Renal pelvis (tissue), 3 donors: ENCODE measurements around the gene ERN1. TPM values are rescaled to one million over a fixed set of nuclear protein-coding genes. Genes with fewer than 3 reads are reported as not detected.

ENCODE experiments used
- polyA plus RNA-seq, 3 donors: library from polyadenylated mRNA; unstranded; fragments of 120-200 nt; gene quantifications; one replicate each; pipeline ENCODE4 v1.2.1, GENCODE V29; 2013; ENCODE audit not compliant: insufficient read length in 3 of 3

Gene ERN1
- polyA plus RNA-seq, 3 donors: 8.3 to 9.3 (median 8.7) TPM

Other genes starting within 250 kb of the ERN1 start
- not detected for gene GH2, start 248.2 kb downstream of the ERN1 start, polyA plus RNA-seq
- not detected for gene CSH1, start 233.6 kb downstream of the ERN1 start, polyA plus RNA-seq
- not detected for gene CSHL1, start 218.9 kb downstream of the ERN1 start, polyA plus RNA-seq
- gene GH1, start 211.3 kb downstream of the ERN1 start, polyA plus RNA-seq: under 1 TPM in 1 of 3 donors, not detected in 2; 0.16 TPM
- gene CD79B, start 197.8 kb downstream of the ERN1 start, polyA plus RNA-seq: 1 to 10 TPM; 1.8 to 3.1 (median 2.3) TPM
- 1 to 10 TPM in 2 of 3 donors, under 1 TPM in 1; 0.71 to 1.2 (median 1.1) TPM for gene SCN4A, start 157.2 kb downstream of the ERN1 start, polyA plus RNA-seq
- 1 to 10 TPM; 4.2 to 4.8 (median 4.3) TPM for gene PRR29, start 131.8 kb downstream of the ERN1 start, polyA plus RNA-seq
- 10 to 100 TPM; 26.0 to 33.1 (median 28.8) TPM for gene ICAM2, start 109.5 kb downstream of the ERN1 start, polyA plus RNA-seq
- gene TEX2, start 133.1 kb upstream of the ERN1 start, polyA plus RNA-seq: 10 to 100 TPM; 24.1 to 30.4 (median 27.1) TPM